ENCODE results near the gene SIGLEC9.
A peak's percentile ranks its signal among the peaks of the same experiment; 100 is the strongest.

Gene SIGLEC9

DNA sequence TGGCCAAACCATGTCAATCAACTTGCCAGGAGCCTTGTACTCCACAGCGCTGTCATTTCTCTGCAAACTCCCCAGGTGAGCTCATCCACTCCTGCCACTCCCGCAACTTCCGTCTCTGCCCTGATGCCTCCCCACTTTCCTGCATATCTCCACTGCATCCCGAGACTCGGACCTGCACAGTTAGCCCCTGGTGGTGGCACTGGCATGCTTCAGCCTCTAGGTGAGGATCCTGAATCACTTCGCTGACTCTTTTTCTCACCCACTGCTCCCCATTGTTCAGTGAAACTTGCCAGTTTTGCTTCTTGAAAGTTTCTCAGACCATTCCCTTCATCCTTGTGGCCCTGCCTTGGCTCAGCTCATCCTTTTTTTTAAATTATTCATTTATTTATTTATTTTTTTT, 13.1 kb upstream of the SIGLEC9 start:
- no peaks in the 10 kb centered on the region for H3K27me3 ChIP-seq (ENCODE audit: low read depth, low read length)
- no peaks in the 10 kb centered on the region for H3K36me3 ChIP-seq (ENCODE audit: control insufficient read depth in 1 of 2, insufficient read depth in 2 of 2, low read length in 2 of 2)
- peaks cover 4 to 18% of the 10 kb centered on the region in 2 donors for H3K4me1 ChIP-seq (ENCODE audit: control insufficient read depth in 1 of 2, insufficient read depth in 2 of 2, low read length in 2 of 2)
- no peak overlapping the region for H3K4me3 ChIP-seq (ENCODE audit: low read depth in 1 of 2, low read length in 2 of 2)
- H3K27ac ChIP-seq (ENCODE audit: low read length), result no peak overlapping the region
- H3K9me3 ChIP-seq (ENCODE audit: control insufficient read depth in 1 of 2, low read length in 2 of 2), result no peaks in the 10 kb centered on the region

DNA sequence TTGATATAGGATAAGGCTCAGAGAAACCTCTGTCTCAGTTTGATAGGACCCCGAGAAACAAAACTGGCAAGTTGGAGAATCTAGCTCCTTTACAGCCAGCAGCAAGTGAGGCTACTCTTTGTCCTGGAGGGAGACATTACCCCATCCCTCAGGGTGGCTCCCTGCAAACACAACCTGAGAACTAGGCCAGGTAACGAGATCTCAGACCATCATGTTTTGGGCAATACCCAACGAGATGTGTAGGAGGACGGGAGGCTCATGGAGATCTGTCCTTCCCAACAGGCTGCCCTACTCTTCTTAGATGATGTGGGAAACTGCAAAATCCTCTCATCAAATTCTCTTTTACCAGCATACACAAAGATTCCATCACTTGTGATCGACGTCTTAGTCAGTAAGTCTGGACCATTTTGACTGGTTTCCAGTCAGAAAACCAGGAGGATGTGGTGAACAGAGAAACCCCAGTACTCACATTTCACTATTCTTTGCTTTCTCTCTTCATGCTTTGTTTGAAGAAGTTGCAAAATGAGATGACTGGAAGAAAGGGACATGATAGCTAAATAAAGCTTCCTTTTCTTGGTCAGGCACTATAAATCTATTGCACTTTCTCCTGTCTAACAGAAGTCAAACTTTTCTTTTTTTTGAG, 10.5 kb upstream of the SIGLEC9 start:
- Histone ChIP-seq H3K27me3 (ENCODE audit: low read depth, low read length) (no peaks in the 10 kb centered on the region), H3K9me3 (ENCODE audit: control insufficient read depth in 1 of 2, low read length in 2 of 2) (no peaks in the 10 kb centered on the region), H3K4me1 (ENCODE audit: control insufficient read depth in 1 of 2, insufficient read depth in 2 of 2, low read length in 2 of 2) (no peaks in the 10 kb centered on the region), H3K36me3 (ENCODE audit: control insufficient read depth in 1 of 2, insufficient read depth in 2 of 2, low read length in 2 of 2) (no peaks in the 10 kb centered on the region), H3K27ac (ENCODE audit: low read length) (no peak overlapping the region), H3K4me3 (ENCODE audit: low read depth in 1 of 2, low read length in 2 of 2) (no peak overlapping the region)

GRCh38 chr19:51116736-51117286, 7.9 kb upstream of the SIGLEC9 start:
- Histone ChIP-seq H3K27me3 (ENCODE audit: low read depth, low read length) (no peaks in the 10 kb centered on the region), H3K36me3 (ENCODE audit: control insufficient read depth in 1 of 2, insufficient read depth in 2 of 2, low read length in 2 of 2) (no peaks in the 10 kb centered on the region), H3K4me3 (ENCODE audit: low read depth in 1 of 2, low read length in 2 of 2) (no peak overlapping the region), H3K27ac (ENCODE audit: low read length) (no peak overlapping the region), H3K4me1 (ENCODE audit: control insufficient read depth in 1 of 2, insufficient read depth in 2 of 2, low read length in 2 of 2) (no peaks in the 10 kb centered on the region), H3K9me3 (ENCODE audit: control insufficient read depth in 1 of 2, low read length in 2 of 2) (no peaks in the 10 kb centered on the region)

DNA sequence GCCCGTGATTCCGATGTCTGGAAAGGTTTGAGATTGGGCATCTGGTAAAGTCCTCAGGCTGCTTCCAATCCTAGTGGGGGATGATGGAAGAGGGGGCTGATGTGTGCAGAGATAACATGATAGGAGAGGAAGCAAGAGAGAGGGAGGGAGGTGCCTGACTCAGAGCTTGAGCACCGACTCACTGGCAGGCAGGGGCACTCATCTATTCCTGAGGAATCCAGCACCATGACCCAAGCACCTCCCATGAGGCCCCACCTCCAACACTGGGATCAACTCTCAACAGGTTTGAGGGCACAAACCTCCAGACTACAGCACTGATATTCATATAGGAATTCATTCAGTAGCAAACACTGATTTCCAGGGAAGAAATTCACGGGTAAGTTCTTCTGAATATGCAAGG, 5.6 kb upstream of the SIGLEC9 start:
- Histone ChIP-seq H3K4me3 (ENCODE audit: low read depth in 1 of 2, low read length in 2 of 2) (no peak overlapping the region), H3K9me3 (ENCODE audit: control insufficient read depth in 1 of 2, low read length in 2 of 2) (no peaks in the 10 kb centered on the region), H3K27me3 (ENCODE audit: low read depth, low read length) (no peaks in the 10 kb centered on the region), H3K36me3 (ENCODE audit: control insufficient read depth in 1 of 2, insufficient read depth in 2 of 2, low read length in 2 of 2) (no peaks in the 10 kb centered on the region), H3K4me1 (ENCODE audit: control insufficient read depth in 1 of 2, insufficient read depth in 2 of 2, low read length in 2 of 2) (no peaks in the 10 kb centered on the region), H3K27ac (ENCODE audit: low read length) (no peak overlapping the region)

DNA sequence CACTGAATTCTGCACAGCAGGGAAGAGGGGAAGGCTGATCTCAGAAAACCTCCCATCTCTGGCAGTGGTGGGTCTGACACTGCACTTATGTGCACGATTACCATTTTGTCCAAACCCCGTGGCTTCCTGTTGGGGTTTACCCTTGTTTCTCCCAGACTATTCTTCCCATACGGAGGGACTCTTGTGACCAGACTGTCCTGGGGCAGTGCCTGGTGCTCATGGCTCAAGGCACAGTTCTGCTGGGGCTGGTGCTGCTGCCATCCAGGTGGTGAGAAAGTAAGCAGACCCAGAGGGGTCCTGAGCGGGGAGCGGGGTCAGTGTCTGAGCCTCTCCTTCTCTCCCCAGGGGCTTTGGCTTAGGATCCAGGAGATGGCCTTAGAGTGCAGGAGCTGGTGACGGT, 5.1 kb upstream of the SIGLEC9 start:
- Histone ChIP-seq H3K9me3 (ENCODE audit: control insufficient read depth in 1 of 2, low read length in 2 of 2) (no peaks in the 10 kb centered on the region), H3K4me1 (ENCODE audit: control insufficient read depth in 1 of 2, insufficient read depth in 2 of 2, low read length in 2 of 2) (no peaks in the 10 kb centered on the region), H3K4me3 (ENCODE audit: low read depth in 1 of 2, low read length in 2 of 2) (no peak overlapping the region), H3K27me3 (ENCODE audit: low read depth, low read length) (no peaks in the 10 kb centered on the region), H3K36me3 (ENCODE audit: control insufficient read depth in 1 of 2, insufficient read depth in 2 of 2, low read length in 2 of 2) (no peaks in the 10 kb centered on the region), H3K27ac (ENCODE audit: low read length) (no peak overlapping the region)

- Histone ChIP-seq H3K4me1 (ENCODE audit: control insufficient read depth in 1 of 2, insufficient read depth in 2 of 2, low read length in 2 of 2) (no peaks in the 10 kb centered on the region), H3K9me3 (ENCODE audit: control insufficient read depth in 1 of 2, low read length in 2 of 2) (no peaks in the 10 kb centered on the region), H3K36me3 (ENCODE audit: control insufficient read depth in 1 of 2, insufficient read depth in 2 of 2, low read length in 2 of 2) (no peaks in the 10 kb centered on the region), H3K27me3 (ENCODE audit: low read depth, low read length) (no peaks in the 10 kb centered on the region), H3K27ac (ENCODE audit: low read length) (no peak overlapping the region), H3K4me3 (ENCODE audit: low read depth in 1 of 2, low read length in 2 of 2) (no peak overlapping the region)
These were observed 4.5 kb upstream of the SIGLEC9 start for GRCh38 chr19:51120160-51120559.

DNA sequence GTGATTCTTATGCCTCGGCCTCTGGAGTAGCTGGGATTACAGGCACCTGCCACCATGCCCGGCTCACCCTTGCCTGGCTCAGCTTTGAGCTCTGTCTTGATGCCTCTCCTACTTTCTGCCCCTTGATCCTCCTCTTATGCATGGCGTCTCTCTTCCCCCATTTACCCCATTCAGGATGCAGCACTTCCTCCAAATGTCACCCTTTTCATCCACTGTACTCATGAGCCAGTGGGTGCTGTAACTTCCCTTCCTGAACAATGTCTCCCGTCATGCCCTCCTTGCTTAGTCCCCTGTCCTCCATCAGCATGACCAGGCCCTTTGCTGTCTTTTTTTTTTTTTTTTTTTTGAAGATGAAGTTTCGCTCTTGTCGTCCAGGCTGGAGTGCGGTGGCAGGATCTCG, 3.4 kb upstream of the SIGLEC9 start:
- Histone ChIP-seq H3K27ac (ENCODE audit: low read length) (no peak overlapping the region), H3K36me3 (ENCODE audit: control insufficient read depth in 1 of 2, insufficient read depth in 2 of 2, low read length in 2 of 2) (no peaks in the 10 kb centered on the region), H3K9me3 (ENCODE audit: control insufficient read depth in 1 of 2, low read length in 2 of 2) (no peaks in the 10 kb centered on the region), H3K27me3 (ENCODE audit: low read depth, low read length) (no peaks in the 10 kb centered on the region), H3K4me1 (ENCODE audit: control insufficient read depth in 1 of 2, insufficient read depth in 2 of 2, low read length in 2 of 2) (no peaks in the 10 kb centered on the region), H3K4me3 (ENCODE audit: low read depth in 1 of 2, low read length in 2 of 2) (no peak overlapping the region)

DNA sequence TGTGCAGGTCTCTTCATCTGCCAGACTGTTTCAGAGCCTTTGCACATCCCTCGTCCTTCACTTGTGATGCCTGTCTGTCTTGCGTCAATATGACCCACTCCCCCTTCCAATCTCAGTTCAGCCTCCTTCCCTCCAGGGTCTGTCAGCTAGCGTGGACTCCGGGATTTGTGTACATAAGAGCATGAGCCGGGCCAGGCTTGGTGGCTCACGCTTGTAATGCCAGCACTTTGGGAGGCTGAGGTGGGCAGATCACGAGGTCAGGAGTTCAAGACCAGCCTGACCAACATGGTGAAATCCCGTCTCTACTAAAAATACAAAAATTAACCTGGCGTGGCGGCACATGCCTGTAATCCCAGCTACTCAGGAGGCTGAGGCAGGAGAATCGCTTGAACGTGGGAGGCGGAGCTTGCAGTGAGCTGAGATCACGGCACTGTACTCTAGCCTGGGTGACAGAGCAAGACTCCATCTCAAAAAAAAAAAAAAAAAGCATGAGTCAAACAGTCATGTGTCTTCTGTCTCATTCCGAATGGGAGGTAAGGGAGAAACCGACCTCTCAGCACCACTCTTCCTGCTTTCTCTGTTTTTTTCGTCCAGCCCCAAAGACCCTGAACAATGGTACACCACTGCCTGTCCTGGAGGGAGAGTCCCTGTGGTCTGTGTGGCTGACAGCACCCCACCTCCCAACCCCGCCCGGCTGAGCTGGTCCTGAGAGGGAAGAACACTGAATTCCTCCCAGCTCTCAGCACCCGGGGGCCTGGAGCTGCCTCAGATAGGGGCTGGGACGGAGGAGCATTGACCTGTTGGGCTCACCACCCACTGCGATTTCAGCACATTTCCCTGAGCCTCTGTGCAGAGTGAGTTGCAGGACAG, 2.4 kb upstream of the SIGLEC9 start:
- Histone ChIP-seq H3K36me3 (ENCODE audit: control insufficient read depth in 1 of 2, insufficient read depth in 2 of 2, low read length in 2 of 2) (no peaks in the 10 kb centered on the region), H3K27me3 (ENCODE audit: low read depth, low read length) (no peaks in the 10 kb centered on the region), H3K27ac (ENCODE audit: low read length) (peak overlapping the region; percentile 23), H3K4me1 (ENCODE audit: control insufficient read depth in 1 of 2, insufficient read depth in 2 of 2, low read length in 2 of 2) (no peaks in the 10 kb centered on the region), H3K9me3 (ENCODE audit: control insufficient read depth in 1 of 2, low read length in 2 of 2) (no peaks in the 10 kb centered on the region), H3K4me3 (ENCODE audit: low read depth in 1 of 2, low read length in 2 of 2) (no peak overlapping the region)

DNA sequence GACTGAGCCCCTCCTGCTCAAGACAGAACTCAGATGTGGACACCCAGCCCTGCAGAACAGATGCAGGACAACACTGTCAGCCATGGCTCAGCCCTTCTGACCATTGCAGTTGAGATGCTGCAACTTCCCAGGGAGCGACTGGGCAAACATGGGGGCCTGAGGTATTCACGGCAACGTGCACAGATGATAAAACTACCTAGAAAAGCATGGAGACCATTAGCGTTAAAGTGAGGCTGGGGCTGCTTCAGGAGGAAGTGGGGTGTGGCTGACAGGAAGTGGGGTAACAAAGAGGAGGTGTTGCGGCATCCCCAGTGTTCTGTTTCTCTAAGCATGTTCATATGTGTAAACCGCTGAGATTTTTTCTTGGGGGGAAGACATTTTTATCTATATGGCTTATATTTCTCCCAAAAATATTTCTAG, 1.3 kb upstream of the SIGLEC9 start:
- H3K27ac ChIP-seq (ENCODE audit: low read length), result peak overlapping the region; percentile 23
- H3K9me3 ChIP-seq (ENCODE audit: control insufficient read depth in 1 of 2, low read length in 2 of 2), result no peaks in the 10 kb centered on the region
- no peaks in the 10 kb centered on the region for H3K4me1 ChIP-seq (ENCODE audit: control insufficient read depth in 1 of 2, insufficient read depth in 2 of 2, low read length in 2 of 2)
- H3K36me3 ChIP-seq (ENCODE audit: control insufficient read depth in 1 of 2, insufficient read depth in 2 of 2, low read length in 2 of 2), result no peaks in the 10 kb centered on the region
- H3K27me3 ChIP-seq (ENCODE audit: low read depth, low read length), result no peaks in the 10 kb centered on the region
- H3K4me3 ChIP-seq (ENCODE audit: low read depth in 1 of 2, low read length in 2 of 2), result no peak overlapping the region

GRCh38 chr19:51123802-51124201, 904 bp upstream of the SIGLEC9 start:
- Histone ChIP-seq H3K9me3 (ENCODE audit: control insufficient read depth in 1 of 2, low read length in 2 of 2) (no peaks in the 10 kb centered on the region), H3K36me3 (ENCODE audit: control insufficient read depth in 1 of 2, insufficient read depth in 2 of 2, low read length in 2 of 2) (no peaks in the 10 kb centered on the region), H3K4me3 (ENCODE audit: low read depth in 1 of 2, low read length in 2 of 2) (no peak overlapping the region), H3K4me1 (ENCODE audit: control insufficient read depth in 1 of 2, insufficient read depth in 2 of 2, low read length in 2 of 2) (peaks cover 0 to 3% of the 10 kb centered on the region in 2 donors), H3K27me3 (ENCODE audit: low read depth, low read length) (no peaks in the 10 kb centered on the region), H3K27ac (ENCODE audit: low read length) (peak overlapping the region; percentile 23)

DNA sequence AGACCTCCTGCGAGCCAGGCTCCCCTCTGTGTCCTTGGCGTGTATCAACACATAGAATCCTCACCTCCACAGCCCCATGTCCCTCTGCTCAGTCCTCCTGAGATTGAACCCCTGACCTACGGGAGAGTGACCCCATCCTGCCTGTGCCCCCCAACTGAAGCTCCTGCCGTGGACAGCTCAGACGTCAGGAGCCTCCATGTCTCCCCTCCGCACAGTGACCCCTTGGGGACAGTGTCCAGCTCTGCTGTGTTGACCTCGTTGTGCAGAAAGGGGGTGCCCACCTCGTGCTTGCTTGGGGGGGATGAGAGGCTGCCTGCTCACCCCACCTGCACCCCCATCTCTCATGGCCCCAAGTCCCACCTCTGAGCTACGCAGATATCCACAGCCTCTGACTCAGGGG, 490 bp upstream of the SIGLEC9 start:
- Histone ChIP-seq H3K36me3 (ENCODE audit: control insufficient read depth in 1 of 2, insufficient read depth in 2 of 2, low read length in 2 of 2) (no peaks in the 10 kb centered on the region), H3K27me3 (ENCODE audit: low read depth, low read length) (no peaks in the 10 kb centered on the region), H3K27ac (ENCODE audit: low read length) (peak overlapping the region; percentile 23), H3K4me3 (ENCODE audit: low read depth in 1 of 2, low read length in 2 of 2) (no peak overlapping the region), H3K9me3 (ENCODE audit: control insufficient read depth in 1 of 2, low read length in 2 of 2) (no peaks in the 10 kb centered on the region), H3K4me1 (ENCODE audit: control insufficient read depth in 1 of 2, insufficient read depth in 2 of 2, low read length in 2 of 2) (peaks cover 0 to 3% of the 10 kb centered on the region in 2 donors)

Measured in muscle layer of duodenum (tissue), 2 donors.